GM19099 (cell line): ENCODE results near the gene ZMYND12.

Experiments used
- POLR2A ChIP-seq: IDR thresholded peaks from 3 replicates; pipeline ENCODE4 v1.6.1; 2011; ENCODE audit warnings: low read depth; ENCODE audit not compliant: insufficient read length; ENCODE audit errors: extremely low read depth

The ZMYND12 gene

GRCh38 chr1:42417166-42417565 lies 38.7 kb downstream of the ZMYND12 start:
- TF ChIP-seq POLR2A: no peak

GRCh38 chr1:42414551-42415496 lies 41.0 kb downstream of the ZMYND12 start:
- no peak for TF ChIP-seq POLR2A

GRCh38 chr1:42403880-42404400 lies 51.9 kb downstream of the ZMYND12 start:
- no peak for TF ChIP-seq POLR2A

- TF ChIP-seq POLR2A: no peak
Measured at GRCh38 chr1:42399315-42400100, 56.3 kb downstream of the ZMYND12 start.

GRCh38 chr1:42392967-42393848 lies 62.6 kb downstream of the ZMYND12 start:
- TF ChIP-seq POLR2A: no peak

- TF ChIP-seq POLR2A: no peak
Measured at GRCh38 chr1:42392255-42392654, 63.6 kb downstream of the ZMYND12 start.

GRCh38 chr1:42386051-42386450 lies 69.8 kb downstream of the ZMYND12 start:
- TF ChIP-seq POLR2A: no peak

- TF ChIP-seq POLR2A: no peak
Measured at GRCh38 chr1:42385283-42385682, 70.5 kb downstream of the ZMYND12 start.

- TF ChIP-seq POLR2A: no peak
Measured at GRCh38 chr1:42381280-42381673, 74.5 kb downstream of the ZMYND12 start.

- TF ChIP-seq POLR2A: no peak
Measured at GRCh38 chr1:42380586-42381279, 75.1 kb downstream of the ZMYND12 start, which contains the start of gene RIMKLA. RIMKLA (plus strand) TSS chr1:42380792; CDS start chr1:42380935, 143 bp downstream.
